GM21723 (cell line): ENCODE results near the gene HSPG2.
"Not testable (repeated sequence)": the region's sequence is repeated elsewhere in the genome, so short reads cannot be mapped to it uniquely, and the experiment has no call there.

Experiments used
- ATAC-seq: cut with Tn5 transposase; IDR thresholded peaks from one replicate; pipeline ENCODE4 v1.9.1; 2021; ENCODE audit warnings: mild to moderate bottlenecking, moderate library complexity; ENCODE audit not compliant: unreplicated experiment

The HSPG2 gene

DNA sequence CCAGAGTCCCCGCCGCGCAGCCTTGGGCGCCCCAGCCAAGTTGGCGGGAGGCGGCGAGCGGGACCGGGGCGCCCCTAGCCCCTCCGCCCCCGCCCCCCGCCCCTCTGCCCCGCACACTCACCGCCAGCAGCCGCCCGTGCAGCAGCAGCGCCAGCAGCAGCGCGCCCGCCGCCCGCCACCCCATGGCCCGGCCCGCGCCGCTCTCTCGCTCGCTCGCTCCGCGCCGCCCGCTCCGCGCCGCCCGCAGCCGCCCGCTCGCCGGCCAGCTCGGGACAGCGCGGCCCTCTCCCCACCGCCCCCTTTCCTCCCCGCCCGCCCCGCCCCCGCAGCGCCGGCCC, at the start of gene HSPG2:
Gene HSPG2, minus strand, starts transcription at position 277 of the 338 bp plus-strand sequence. Its CDS starts 93 bp downstream, at position 184.
- no peak for ATAC-seq

DNA sequence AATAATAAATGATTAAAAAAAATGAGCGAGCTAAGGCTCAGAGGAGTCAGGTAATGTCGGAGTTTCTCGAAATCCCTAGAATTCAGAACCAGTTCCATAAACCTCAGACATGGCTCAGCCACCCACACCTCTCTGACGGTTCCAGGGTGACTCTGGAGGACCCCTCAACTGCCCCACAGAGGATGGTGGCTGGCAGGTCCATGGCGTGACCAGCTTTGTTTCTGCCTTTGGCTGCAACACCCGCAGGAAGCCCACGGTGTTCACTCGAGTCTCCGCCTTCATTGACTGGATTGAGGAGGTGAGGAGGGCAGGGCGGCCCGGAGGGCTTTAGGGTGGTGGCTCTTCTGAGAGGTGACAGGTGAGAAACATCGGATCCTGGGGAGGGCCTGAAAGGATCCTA, 49.3 kb upstream of the HSPG2 start:
- not testable (repeated sequence) for ATAC-seq

DNA sequence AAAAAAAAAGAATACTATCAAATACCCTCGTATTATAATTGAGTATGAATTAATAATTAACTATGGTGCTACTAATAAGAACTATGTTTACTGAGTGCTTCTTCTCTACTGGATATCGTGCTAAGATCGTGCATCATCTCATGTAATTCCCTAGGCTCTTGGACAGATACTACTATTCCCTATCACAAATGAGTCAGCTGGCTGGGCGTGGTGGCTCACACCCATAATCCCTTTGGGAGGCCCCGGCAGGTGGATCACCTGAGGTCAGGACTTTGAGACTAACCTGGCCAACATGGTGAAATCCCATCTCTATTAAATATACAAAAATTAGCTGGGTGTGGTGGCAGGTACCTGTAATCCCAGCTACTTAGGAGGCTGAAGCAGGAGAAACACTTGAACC, 48.8 kb upstream of the HSPG2 start:
- not testable (repeated sequence) for ATAC-seq

DNA sequence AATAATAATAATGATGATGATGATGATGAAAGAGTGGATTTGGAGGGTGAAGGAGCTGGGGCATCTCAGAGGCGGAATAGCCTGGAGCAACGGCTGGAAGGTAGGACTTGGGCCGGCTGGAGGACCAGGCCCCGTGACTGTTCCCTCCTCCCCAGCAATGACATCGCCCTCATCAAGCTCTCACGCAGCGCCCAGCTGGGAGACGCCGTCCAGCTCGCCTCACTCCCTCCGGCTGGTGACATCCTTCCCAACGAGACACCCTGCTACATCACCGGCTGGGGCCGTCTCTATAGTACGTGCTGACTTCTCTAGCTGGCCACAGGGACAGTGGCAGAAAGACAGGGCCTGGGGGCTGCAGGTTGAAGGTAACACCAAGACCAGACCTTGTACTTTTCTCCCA, 46.4 kb upstream of the HSPG2 start:
- ATAC-seq: not testable (repeated sequence)

DNA sequence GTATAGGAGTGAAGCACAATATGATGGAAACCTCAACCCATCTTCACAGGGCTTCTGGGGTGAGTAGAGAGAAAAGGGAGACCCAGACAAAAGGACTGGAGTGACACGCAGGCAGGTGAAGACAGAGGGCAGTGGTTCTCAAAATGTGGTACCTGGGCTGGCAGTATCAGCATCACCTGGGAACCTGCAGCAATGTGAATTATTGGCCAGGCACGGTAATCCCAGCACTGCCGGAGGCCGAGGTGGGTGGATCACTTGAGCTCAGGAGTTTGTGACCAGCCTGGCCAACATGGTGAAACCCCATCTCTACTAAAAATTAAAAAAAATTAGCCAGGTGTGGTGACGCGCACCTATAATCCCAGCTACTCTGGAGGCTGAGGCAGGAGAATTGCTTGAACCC, 45.0 kb upstream of the HSPG2 start:
- not testable (repeated sequence) for ATAC-seq

DNA sequence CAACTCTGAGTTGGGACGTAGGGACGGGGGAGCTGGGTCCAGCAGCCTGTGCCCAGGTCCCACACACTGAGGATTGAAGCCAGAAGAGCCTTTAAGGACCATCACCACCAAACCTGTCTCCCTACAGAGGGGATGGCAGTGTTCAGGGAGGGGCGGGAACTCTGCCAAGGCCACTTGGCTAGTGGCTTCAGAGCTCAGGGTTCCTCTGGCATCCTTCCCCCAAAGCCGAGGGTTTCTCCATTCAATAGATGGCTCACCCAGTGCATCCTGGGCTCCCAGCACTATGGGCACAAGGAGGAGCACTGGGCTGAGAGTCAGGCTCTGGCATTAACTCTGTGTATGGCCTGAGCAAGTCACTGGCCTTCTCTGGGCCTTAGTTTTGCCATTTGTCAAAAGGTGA, 44.1 kb upstream of the HSPG2 start:
- ATAC-seq: not testable (repeated sequence)

DNA sequence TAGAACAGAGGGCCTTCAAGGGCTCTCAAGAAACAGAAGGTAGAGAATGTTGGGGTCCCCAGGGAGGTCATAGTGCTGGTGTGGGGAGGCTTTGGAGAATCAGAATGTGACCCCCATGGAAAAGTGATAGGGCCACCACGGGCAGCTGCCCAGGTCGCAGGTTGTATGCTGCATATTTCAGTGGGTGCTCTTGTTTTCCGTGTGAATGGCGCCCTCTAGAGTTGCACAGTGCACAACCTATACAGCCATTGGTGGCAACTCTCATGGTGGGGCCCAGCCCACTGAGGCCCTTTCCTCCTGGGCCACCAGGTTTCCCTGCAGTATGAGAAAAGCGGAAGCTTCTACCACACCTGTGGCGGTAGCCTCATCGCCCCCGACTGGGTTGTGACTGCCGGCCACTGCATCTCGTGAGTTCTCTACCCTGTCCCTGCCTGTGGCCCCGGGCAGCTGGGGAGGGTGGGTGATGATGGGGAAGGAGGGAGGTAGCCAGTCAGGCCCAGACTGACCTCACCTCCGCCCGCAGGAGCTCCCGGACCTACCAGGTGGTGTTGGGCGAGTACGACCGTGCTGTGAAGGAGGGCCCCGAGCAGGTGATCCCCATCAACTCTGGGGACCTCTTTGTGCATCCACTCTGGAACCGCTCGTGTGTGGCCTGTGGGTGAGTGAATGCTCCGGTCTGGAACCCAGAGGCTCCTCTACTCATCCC, 43.6 kb upstream of the HSPG2 start:
- ATAC-seq: not testable (repeated sequence)

DNA sequence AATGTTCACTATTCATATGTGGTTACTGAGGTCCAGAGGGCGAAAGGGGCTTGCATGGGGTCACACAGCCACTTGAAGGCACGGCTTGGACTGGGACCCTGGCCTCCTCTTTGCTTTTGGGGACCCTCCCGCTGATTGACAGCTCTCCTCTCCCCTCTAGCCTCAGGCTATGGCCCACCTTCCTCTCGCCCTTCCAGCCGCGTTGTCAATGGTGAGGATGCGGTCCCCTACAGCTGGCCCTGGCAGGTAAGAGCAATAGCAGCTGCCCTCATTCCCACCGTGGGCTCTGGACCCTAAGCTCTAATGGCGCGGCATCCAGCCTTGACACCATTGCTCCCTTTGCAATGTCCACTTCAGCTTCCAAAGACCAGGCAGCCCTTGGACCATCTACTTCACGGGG, 41.1 kb upstream of the HSPG2 start:
- not testable (repeated sequence) for ATAC-seq

DNA sequence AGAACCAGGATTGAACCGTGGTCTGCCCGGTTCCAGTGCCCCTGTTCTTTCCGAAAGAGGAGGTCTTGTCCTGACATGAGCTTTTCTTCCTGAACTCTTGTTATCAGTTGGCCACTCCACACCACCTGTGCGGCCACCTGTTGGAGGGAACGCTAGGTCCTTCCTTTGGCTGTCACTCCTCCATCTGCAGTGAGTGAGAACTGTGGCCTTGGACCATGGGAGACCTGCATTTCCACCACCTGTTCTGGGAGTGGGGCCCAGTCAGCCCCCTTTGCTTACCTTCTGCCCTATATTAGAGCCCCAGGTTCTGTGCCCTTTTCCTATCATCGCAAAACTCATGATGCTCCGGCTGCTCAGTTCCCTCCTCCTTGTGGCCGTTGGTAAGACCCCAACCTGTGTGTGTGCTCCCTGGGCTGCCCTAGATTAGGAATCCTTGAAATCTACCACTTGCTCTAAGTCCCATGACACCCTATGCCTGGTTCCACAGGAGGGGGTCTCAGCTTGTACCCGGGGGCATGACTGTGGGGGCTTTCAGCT, 39.7 kb upstream of the HSPG2 start, which contains the start of gene CELA3B:
Gene CELA3B, plus strand, starts transcription at position 320 of the 537 bp plus-strand sequence. Its CDS starts 18 bp downstream, at position 338.
- not testable (repeated sequence) for ATAC-seq

DNA sequence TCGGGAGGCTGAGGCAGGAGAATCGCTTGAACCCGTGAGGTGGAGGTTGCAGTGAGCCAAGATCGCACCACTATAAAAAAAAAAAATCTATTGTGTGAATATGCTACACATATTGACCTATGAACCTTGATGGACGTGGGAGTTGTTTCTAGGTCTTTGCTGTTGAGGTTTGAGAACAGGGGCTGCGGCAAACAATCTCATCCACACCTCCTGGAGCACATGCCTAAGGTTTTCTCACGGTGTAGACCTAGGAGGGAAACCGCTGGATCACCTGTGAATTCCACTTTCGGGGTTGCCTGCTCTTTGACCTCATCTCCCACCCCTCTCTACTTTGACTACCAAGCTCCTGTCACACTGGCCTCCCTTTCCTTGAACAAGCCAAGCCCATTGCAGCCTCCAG, 38.2 kb upstream of the HSPG2 start:
- ATAC-seq: not testable (repeated sequence)

DNA sequence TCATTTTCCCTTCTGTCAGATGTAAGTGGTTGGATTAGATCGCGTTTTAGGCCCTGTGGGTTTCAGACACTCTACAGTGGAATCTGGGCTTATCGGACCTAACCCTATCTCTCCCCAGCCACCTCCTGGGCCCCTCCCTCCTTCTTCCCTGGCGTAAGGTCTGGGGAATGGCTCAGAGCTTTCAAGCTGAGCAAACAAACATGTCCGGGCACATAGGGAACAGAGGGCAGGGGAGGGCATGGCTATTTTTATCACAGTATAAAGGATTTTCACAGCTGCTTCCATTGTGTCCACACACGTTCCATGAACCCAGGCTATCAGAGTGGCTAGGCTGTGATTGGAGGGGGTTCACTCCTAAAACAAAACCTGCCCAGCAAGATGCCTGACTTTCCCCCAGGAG, 37.6 kb upstream of the HSPG2 start:
- not testable (repeated sequence) for ATAC-seq

DNA sequence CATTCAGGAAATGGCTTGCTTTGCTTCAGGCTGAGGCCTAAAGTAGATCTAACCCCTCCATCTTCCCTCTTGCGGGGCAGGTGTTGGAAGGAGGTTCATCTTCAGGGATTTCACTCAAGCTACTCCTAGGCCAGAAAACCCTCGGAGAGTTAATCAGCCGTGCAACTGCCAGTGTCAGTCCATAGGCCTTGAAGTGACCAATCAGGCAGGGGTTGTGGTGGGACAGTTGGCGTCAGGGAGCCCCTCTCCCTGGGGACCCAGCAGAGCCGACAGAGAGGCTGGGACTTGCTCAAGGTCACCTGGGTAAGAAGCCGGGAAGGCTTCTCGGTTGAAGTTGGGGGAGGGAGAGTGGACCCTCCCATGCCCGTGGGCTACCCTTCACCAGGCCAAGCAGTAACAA, 36.8 kb upstream of the HSPG2 start:
- not testable (repeated sequence) for ATAC-seq

DNA sequence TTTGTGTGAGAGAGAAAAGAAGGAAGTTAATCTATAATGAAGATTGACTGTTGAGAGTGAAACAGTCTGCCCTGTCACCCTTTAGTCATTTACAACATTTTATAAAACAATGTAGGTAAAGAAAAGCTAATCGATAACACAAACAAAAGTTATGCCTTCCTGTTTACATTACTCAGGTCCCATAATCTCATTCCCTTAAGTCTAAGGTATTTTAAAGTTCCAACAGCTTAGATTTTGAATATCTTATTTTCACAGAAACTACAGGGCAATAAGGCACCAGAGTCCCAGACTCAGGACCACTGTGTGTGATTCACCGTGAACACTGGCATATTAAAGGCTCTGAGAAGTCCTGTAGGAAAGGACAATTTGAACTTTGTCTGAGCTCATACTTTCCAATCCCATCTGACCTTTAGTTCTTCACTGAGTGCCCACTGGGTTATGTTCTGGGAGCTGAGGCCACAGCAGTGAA, 35.9 kb upstream of the HSPG2 start:
- ATAC-seq: not testable (repeated sequence)

DNA sequence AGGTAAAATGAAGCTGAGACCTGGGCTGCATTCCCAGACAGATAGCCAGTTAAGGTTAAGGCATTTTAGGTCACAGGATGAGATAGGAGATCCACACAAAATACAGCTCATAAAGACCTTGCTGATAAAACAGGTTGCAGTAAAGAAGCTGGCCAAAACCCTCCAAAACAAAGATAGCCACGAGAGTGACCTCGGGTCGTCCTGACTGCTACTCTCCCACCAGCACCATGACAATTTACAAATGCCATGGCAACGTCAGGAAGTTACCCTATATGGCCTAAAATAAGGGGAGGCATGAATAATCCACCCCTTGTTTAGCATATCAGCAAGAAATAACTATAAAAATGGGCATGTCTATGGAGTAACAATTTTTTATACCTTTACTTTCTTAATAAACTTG, 33.4 kb upstream of the HSPG2 start:
- not testable (repeated sequence) for ATAC-seq

DNA sequence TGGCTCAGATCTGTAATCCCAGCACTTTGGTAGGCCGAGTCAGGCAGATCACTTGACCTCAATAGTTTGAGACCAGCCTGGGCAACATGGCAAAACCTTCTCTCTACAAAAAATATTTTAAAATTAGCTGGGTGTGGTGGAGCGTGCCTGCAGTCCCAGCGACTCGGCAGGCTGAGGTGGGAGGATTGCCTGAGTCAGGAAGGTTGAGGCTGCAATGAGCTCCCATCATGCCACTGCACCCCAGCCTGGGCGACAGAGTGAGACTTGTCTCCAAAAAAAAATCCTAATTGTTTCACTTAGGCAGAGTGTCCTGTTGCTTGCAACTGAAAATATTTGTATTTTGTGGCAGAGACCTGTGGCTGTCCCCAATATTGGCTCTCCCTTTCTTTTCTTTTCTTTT, 32.0 kb upstream of the HSPG2 start:
- not testable (repeated sequence) for ATAC-seq

DNA sequence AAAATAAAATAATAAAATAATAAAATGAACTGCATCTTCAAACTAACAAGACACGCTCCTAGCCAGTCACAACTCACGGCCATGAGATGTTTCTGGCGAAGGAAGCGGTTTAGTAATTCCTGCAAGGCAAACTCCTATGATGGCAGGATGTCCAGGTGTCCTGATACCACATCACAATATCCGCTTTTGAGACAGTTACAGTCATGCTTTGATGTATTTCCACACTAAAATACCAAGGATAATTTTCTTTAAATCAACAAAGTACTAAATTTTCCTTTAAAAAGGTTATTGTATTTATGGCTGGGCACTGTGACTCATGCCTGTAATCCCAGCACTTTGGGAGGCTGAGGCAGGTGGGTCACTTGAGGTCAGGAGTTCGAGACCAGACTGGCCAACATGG, 30.1 kb upstream of the HSPG2 start:
- ATAC-seq: not testable (repeated sequence)

DNA sequence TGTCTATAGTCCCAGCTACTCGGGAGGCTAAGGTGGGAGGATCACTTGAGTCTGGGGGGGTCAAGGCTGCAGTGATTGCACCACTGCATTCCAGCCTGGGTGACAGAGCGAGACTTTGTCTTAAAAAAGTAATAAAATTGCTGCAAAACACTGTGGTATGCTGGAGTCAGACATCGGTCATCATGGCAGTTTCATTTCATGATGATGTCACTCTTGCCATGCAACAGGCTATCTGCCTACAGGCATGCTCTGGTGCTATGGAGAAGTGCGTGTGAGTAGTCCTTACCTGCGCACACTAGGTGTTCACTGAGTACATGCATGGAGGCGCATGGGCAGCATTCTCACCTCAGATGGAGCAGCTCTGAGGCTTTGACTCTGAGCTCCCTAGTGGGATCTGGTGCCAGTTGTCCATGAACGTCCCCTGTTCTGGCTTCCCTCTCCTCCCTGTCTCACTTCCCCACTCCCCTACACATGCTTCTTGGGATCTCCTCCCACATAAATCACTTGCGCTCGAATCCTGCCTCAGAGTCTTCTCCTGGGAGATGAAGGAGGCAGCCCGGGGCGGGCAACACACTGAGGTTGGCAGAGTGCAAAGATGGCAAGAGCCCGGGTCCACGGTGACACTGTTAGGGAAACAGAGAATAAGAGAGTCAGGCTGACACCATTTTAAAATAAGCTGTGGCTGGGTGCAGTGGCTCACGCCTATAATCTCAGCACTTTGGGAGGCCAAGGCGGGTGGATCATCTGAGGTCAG, 29.3 kb upstream of the HSPG2 start:
- ATAC-seq: no peak

DNA sequence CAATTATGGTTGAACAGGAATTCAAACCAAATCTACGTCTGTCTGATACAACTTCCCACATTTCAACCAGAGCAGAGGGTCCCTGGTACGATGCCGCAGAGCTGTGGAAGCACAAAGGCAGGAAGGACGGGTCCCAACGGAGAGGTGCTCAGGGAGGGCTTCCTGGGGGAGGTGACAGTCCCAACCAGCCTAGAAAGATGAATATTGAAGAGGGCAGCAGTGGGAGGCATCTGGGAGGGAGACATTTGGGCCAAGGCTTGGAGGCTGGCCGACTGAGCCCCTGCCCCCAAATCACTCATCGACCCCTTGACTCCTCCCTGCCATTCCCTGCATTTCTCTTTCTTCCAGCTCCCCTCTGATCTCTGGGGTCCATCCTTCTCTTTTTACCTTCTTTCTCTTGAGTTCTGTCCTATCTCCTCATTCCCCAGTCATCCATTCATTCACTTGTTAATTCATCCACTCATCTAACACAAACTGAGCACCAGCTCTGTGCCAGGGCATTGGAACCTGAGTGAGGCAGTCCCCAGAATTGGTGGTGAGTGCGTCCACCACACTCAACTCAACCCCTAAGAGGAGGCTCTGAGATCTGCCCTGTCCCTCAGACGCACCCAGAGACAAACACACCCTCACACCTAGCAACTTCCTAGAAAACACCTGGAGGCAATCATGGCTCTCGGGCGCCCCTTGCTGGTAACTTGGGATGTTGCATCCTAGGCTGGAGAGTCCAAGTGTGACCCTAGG, 26.5 kb upstream of the HSPG2 start:
- no peak for ATAC-seq

DNA sequence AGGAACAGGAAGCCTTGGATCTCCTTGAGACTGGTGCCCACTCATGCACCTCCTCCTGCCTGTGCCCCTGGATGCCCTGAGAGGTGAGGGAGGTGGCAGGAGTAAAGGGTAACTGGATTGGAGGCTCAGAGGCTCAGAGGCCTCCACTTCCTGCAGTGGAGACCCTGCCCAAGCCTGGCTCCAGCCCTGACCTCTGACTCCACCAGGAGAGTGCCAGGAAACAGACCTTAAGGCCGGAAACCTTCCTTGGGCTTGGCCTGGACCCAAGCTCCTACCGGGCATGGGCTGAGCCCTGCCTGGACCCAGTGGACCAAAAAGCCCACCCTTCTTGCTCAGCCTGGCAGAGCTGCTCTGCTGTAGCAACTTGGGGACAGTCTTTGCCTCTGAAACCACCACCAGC, 24.7 kb upstream of the HSPG2 start:
- no peak for ATAC-seq

DNA sequence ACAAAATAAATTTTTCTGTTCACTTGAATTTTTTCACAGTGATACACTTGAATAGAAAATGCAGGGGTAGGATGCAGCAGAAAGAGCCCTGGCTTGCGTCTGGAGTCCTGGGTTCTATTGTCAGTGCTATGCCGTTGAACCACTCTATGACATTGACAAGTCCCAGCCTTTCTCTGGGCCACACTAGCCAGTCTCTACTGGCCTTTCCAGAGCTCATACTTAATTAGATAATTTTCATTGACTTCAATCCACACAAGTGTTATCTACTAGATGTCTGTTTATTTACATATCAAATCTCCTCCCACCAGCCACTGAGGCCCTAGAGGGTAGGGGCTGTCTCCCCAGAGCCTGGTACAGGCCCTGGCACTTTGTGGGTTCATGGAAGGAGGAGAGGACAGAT, 24.2 kb upstream of the HSPG2 start:
- no peak for ATAC-seq
